ENCODE data around the gene CDH13.

CDH13 gene

DNA sequence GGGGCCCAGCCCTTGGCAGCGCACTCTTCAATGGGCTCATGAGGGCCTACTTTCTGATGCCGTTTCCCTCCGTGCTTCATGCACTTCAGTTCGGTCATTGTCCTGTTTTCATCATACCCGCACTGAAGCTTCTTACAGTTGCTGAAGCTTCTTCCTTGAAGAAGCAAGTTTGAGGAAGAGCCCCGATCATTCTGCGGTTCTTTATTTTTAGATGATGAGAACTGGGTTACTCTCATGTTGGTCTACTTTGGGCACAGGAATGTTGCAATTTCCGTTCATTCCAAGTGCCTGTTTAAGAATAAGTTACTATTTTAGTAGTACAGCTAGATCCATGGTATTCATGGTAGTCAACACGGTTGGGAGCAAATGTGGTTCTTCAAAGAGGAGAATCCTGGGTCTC, 593.3 kb downstream of the CDH13 start:
- Histone ChIP-seq H3K4me3 (replicated peaks; ENCODE audit: low read depth, low read length) (no peak overlapping the region), H3K36me3 (ENCODE audit: control insufficient read depth, insufficient read depth, low read length) (no peaks in the 10 kb centered on the region), H3K27me3 (replicated peaks; ENCODE audit: control insufficient read depth, insufficient read depth, low read length) (no peaks in the 10 kb centered on the region; the same call in 1 of the 2 replicates)
- TF ChIP-seq, protein P1, sequence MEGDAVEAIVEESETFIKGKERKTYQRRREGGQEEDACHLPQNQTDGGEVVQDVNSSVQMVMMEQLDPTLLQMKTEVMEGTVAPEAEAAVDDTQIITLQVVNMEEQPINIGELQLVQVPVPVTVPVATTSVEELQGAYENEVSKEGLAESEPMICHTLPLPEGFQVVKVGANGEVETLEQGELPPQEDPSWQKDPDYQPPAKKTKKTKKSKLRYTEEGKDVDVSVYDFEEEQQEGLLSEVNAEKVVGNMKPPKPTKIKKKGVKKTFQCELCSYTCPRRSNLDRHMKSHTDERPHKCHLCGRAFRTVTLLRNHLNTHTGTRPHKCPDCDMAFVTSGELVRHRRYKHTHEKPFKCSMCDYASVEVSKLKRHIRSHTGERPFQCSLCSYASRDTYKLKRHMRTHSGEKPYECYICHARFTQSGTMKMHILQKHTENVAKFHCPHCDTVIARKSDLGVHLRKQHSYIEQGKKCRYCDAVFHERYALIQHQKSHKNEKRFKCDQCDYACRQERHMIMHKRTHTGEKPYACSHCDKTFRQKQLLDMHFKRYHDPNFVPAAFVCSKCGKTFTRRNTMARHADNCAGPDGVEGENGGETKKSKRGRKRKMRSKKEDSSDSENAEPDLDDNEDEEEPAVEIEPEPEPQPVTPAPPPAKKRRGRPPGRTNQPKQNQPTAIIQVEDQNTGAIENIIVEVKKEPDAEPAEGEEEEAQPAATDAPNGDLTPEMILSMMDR (IDR thresholded peaks at IDR 0.05; ENCODE audit: insufficient read depth, low read length, poor library complexity, severe bottlenecking): no peak
- DNase-seq (ENCODE audit: extremely low read depth, insufficient read length): no peak

- DNase-seq (ENCODE audit: extremely low read depth, insufficient read length): no peak
- TF ChIP-seq, protein P1 (IDR thresholded peaks at IDR 0.05; ENCODE audit: insufficient read depth, low read length, poor library complexity, severe bottlenecking): no peak
- H3K27me3 ChIP-seq (replicated peaks; ENCODE audit: control insufficient read depth, insufficient read depth, low read length): no peaks in the 10 kb centered on the region; the same call in 1 of the 2 replicates
These were observed 597.9 kb downstream of the CDH13 start for GRCh38 chr16:83224642-83225041.

DNA sequence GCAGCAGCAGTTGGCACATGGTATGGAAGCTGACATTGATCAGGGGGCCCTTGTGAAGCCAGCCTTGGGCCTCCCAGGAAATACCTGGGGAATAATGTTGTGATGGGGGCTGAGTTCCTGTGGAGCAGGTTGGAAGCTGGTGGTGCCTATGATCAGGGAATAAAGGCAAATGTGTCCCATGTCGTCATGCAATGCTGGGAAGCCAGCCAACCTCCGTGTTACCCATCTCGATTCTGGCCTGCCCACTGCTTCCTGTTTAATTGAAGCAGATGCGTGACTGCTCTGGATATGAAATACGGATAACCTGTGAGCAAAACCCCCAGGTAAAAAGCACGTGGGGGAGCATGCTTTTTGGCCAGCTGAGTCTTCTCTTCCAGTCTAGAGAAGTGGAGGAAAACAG, 600.6 kb downstream of the CDH13 start:
- TF ChIP-seq, protein P1 (IDR thresholded peaks at IDR 0.05; ENCODE audit: insufficient read depth, low read length, poor library complexity, severe bottlenecking): no peak
- H3K27me3 ChIP-seq (replicated peaks; ENCODE audit: control insufficient read depth, insufficient read depth, low read length): no peaks in the 10 kb centered on the region; the same call in 1 of the 2 replicates
- no peaks in the 10 kb centered on the region for H3K36me3 ChIP-seq (ENCODE audit: control insufficient read depth, insufficient read depth, low read length)
- H3K4me3 ChIP-seq (replicated peaks; ENCODE audit: low read depth, low read length): no peak overlapping the region
- DNase-seq (ENCODE audit: extremely low read depth, insufficient read length): no peak

More at GRCh38 chr16:83224642-83225041, 597.9 kb downstream of the CDH13 start:
- H3K4me3 ChIP-seq (replicated peaks; ENCODE audit: low read depth, low read length): no peak overlapping the region
- H3K36me3 ChIP-seq (ENCODE audit: control insufficient read depth, insufficient read depth, low read length): no peaks in the 10 kb centered on the region

DNA sequence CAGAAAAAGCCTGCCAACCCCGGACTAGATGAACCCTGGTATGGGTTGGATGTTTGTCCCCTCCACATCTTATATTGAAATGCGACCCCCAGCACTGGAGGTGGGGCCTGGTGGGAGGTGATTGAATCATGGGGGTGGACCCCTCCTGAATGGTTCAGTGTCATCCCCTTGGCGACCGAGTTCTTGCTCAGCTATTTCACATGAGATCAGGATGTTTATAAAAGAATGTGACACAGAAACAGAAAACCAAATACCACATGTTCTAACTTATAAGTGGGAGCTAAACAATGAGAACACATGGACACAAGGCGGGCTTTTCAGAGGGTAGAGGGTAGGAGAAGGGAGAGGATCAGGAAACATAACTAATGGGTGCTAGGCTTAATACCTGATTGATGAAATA, 605.0 kb downstream of the CDH13 start:
- no peak for DNase-seq (ENCODE audit: extremely low read depth, insufficient read length)
- H3K36me3 ChIP-seq (ENCODE audit: control insufficient read depth, insufficient read depth, low read length): no peaks in the 10 kb centered on the region
- TF ChIP-seq, protein P1 (IDR thresholded peaks at IDR 0.05; ENCODE audit: insufficient read depth, low read length, poor library complexity, severe bottlenecking): no peak
- no peaks in the 10 kb centered on the region for H3K27me3 ChIP-seq (replicated peaks; ENCODE audit: control insufficient read depth, insufficient read depth, low read length)
- H3K4me3 ChIP-seq (replicated peaks; ENCODE audit: low read depth, low read length): no peak overlapping the region

GRCh38 chr16:83233153-83233552, 606.4 kb downstream of the CDH13 start:
- TF ChIP-seq, protein P1 (IDR thresholded peaks at IDR 0.05; ENCODE audit: insufficient read depth, low read length, poor library complexity, severe bottlenecking): no peak
- H3K36me3 ChIP-seq (ENCODE audit: control insufficient read depth, insufficient read depth, low read length): no peaks in the 10 kb centered on the region
- no peaks in the 10 kb centered on the region for H3K27me3 ChIP-seq (replicated peaks; ENCODE audit: control insufficient read depth, insufficient read depth, low read length)
- DNase-seq (ENCODE audit: extremely low read depth, insufficient read length): no peak
- no peak overlapping the region for H3K4me3 ChIP-seq (replicated peaks; ENCODE audit: low read depth, low read length)
